ENCODE results near the gene SKA1. TPM values are rescaled to one million over a fixed set of nuclear protein-coding genes. Genes with fewer than 3 reads are reported as not detected.
"Not testable (repeated sequence)": the region's sequence is repeated elsewhere in the genome, so short reads cannot be mapped to it uniquely, and the experiment has no call there.

SKA1 gene
- total RNA-seq, 1 donor from 2014 or later = 3.7 TPM

- peaks cover 36% of the 10 kb centered on the region for H3K27me3 Mint-ChIP-seq (ENCODE audit: low read depth)
- H3K4me3 Mint-ChIP-seq (ENCODE audit: unreplicated experiment) = no peak overlapping the region
- H3K4me1 Mint-ChIP-seq (ENCODE audit: low read depth) = no peaks in the 10 kb centered on the region
- TF ChIP-seq, protein P1, sequence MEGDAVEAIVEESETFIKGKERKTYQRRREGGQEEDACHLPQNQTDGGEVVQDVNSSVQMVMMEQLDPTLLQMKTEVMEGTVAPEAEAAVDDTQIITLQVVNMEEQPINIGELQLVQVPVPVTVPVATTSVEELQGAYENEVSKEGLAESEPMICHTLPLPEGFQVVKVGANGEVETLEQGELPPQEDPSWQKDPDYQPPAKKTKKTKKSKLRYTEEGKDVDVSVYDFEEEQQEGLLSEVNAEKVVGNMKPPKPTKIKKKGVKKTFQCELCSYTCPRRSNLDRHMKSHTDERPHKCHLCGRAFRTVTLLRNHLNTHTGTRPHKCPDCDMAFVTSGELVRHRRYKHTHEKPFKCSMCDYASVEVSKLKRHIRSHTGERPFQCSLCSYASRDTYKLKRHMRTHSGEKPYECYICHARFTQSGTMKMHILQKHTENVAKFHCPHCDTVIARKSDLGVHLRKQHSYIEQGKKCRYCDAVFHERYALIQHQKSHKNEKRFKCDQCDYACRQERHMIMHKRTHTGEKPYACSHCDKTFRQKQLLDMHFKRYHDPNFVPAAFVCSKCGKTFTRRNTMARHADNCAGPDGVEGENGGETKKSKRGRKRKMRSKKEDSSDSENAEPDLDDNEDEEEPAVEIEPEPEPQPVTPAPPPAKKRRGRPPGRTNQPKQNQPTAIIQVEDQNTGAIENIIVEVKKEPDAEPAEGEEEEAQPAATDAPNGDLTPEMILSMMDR (IDR thresholded peaks at IDR 0.05) = no peak
- no peak overlapping the region for H3K27ac Mint-ChIP-seq (ENCODE audit: unreplicated experiment)
- no peaks in the 10 kb centered on the region for H3K9me3 Mint-ChIP-seq (ENCODE audit: low read depth)
- H3K36me3 Mint-ChIP-seq (ENCODE audit: low read depth) = no peaks in the 10 kb centered on the region
- DNase-seq (ENCODE audit: low spot score) = no peak
These were observed 30.9 kb downstream of the SKA1 start for GRCh38 chr18:50405582-50406271.

DNA sequence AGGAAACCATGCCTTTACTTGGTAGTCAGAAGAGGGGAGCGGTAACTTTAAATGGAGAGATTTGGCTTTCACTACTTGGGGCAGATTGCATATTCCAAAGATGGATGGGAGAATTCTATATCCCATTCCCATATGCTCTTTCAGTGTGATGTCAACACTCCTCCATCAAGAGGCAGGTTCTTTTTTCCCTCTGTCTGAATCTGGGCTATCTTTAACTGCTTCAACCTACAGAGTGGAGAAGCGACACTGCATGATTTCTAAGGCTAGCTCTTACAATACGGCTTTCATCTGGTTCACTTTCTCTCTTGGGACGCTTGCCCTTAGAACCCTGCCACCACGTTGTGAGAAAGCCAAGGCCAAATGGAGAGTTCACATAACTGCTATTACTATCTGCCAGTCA is 34.4 kb downstream of the SKA1 start:
- Mint-ChIP-seq H3K9me3 (ENCODE audit: low read depth) (no peaks in the 10 kb centered on the region), H3K36me3 (ENCODE audit: low read depth) (no peaks in the 10 kb centered on the region), H3K27me3 (ENCODE audit: low read depth) (peaks cover 25% of the 10 kb centered on the region), H3K27ac (ENCODE audit: unreplicated experiment) (no peak overlapping the region), H3K4me1 (ENCODE audit: low read depth) (no peaks in the 10 kb centered on the region), H3K4me3 (ENCODE audit: unreplicated experiment) (no peak overlapping the region)
- TF ChIP-seq, protein P1 (IDR thresholded peaks at IDR 0.05) = no peak
- DNase-seq (ENCODE audit: low spot score) = no peak

GRCh38 chr18:50410008-50410407 is 35.2 kb downstream of the SKA1 start:
- no peaks in the 10 kb centered on the region for H3K4me1 Mint-ChIP-seq (ENCODE audit: low read depth)

GRCh38 chr18:50410894-50411293 is 36.0 kb downstream of the SKA1 start:
- no peak overlapping the region for H3K27ac Mint-ChIP-seq (ENCODE audit: unreplicated experiment)
- H3K9me3 Mint-ChIP-seq (ENCODE audit: low read depth) = no peaks in the 10 kb centered on the region
- DNase-seq (ENCODE audit: low spot score) = no peak
- peaks cover 20% of the 10 kb centered on the region for H3K27me3 Mint-ChIP-seq (ENCODE audit: low read depth)
- no peaks in the 10 kb centered on the region for H3K4me1 Mint-ChIP-seq (ENCODE audit: low read depth)
- H3K36me3 Mint-ChIP-seq (ENCODE audit: low read depth) = no peaks in the 10 kb centered on the region
- TF ChIP-seq, protein P1 (IDR thresholded peaks at IDR 0.05) = no peak
- H3K4me3 Mint-ChIP-seq (ENCODE audit: unreplicated experiment) = no peak overlapping the region

More at GRCh38 chr18:50410008-50410407, 35.2 kb downstream of the SKA1 start:
- DNase-seq (ENCODE audit: low spot score) = no peak
- H3K27ac Mint-ChIP-seq (ENCODE audit: unreplicated experiment) = no peak overlapping the region
- no peak overlapping the region for H3K4me3 Mint-ChIP-seq (ENCODE audit: unreplicated experiment)
- no peaks in the 10 kb centered on the region for H3K36me3 Mint-ChIP-seq (ENCODE audit: low read depth)
- TF ChIP-seq, protein P1 (IDR thresholded peaks at IDR 0.05) = no peak
- no peaks in the 10 kb centered on the region for H3K9me3 Mint-ChIP-seq (ENCODE audit: low read depth)
- peaks cover 22% of the 10 kb centered on the region for H3K27me3 Mint-ChIP-seq (ENCODE audit: low read depth)

GRCh38 chr18:50416832-50417231 is 42.0 kb downstream of the SKA1 start:
- H3K4me1 Mint-ChIP-seq (ENCODE audit: low read depth); H3K36me3 Mint-ChIP-seq (ENCODE audit: low read depth); H3K27me3 Mint-ChIP-seq (ENCODE audit: low read depth); DNase-seq (ENCODE audit: low spot score); H3K4me3 Mint-ChIP-seq (ENCODE audit: unreplicated experiment); H3K27ac Mint-ChIP-seq (ENCODE audit: unreplicated experiment): not testable (repeated sequence)
- H3K9me3 Mint-ChIP-seq (ENCODE audit: low read depth) = peaks cover 11% of the 10 kb centered on the region

DNA sequence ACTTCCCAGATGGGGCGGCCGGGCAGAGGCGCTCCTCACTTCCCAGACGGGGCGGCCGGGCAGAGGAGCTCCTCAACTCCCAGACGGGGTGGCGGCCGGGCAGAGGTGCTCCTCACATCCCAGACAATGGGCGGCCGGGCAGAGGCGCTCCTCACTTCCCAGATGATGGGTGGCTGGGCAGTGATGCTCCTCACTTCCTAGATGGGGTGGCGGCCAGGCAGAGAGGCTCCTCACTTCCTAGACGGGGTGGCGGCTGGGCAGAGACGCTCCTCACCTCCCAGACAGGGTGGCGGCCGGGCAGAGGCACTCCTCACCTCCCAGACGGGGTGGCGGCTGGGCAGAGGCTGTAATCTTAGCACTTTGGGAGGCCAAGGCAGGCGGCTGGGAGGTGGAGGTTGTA is 42.9 kb downstream of the SKA1 start:
- H3K27ac Mint-ChIP-seq (ENCODE audit: unreplicated experiment); H3K4me3 Mint-ChIP-seq (ENCODE audit: unreplicated experiment); H3K27me3 Mint-ChIP-seq (ENCODE audit: low read depth); DNase-seq (ENCODE audit: low spot score); H3K36me3 Mint-ChIP-seq (ENCODE audit: low read depth); H3K4me1 Mint-ChIP-seq (ENCODE audit: low read depth): not testable (repeated sequence)
- H3K9me3 Mint-ChIP-seq (ENCODE audit: low read depth) = peaks cover 11% of the 10 kb centered on the region
